NCI-H2227 (cell line): Measurements from ENCODE around the gene MTCL1.

ENCODE experiments used
- DNase-seq: peaks from one replicate; lab custom pipeline; 2025; ENCODE audit not compliant: unreplicated experiment; lab: John Stamatoyannopoulos, UW

MTCL1 gene

GRCh38 chr18:8826971-8827370 lies 121.6 kb downstream of the MTCL1 start:
- no peak for DNase-seq

- no peak for DNase-seq
Measured at GRCh38 chr18:8828300-8828699, 122.9 kb downstream of the MTCL1 start.

- no peak for DNase-seq
Measured at GRCh38 chr18:8828798-8829197, 123.4 kb downstream of the MTCL1 start.

GRCh38 chr18:8830067-8831060 lies 125.0 kb downstream of the MTCL1 start:
- no peak for DNase-seq

GRCh38 chr18:8831112-8831511 lies 125.8 kb downstream of the MTCL1 start:
- DNase-seq: no peak

GRCh38 chr18:8831531-8831930 lies 126.2 kb downstream of the MTCL1 start:
- no peak for DNase-seq

- no peak for DNase-seq
Measured at GRCh38 chr18:8833480-8833879, 128.1 kb downstream of the MTCL1 start.

- no peak for DNase-seq
Measured at GRCh38 chr18:8834881-8835280, 129.5 kb downstream of the MTCL1 start.

GRCh38 chr18:8835521-8835953 lies 130.2 kb downstream of the MTCL1 start:
- DNase-seq: no peak

- DNase-seq: no peak
Measured at GRCh38 chr18:8839281-8839680, 133.9 kb downstream of the MTCL1 start.

GRCh38 chr18:8841781-8842485 lies 136.6 kb downstream of the MTCL1 start:
- no peak for DNase-seq

GRCh38 chr18:8842506-8842905 lies 137.2 kb downstream of the MTCL1 start:
- DNase-seq: no peak

- DNase-seq: no peak
Measured at GRCh38 chr18:8843005-8843404, 137.6 kb downstream of the MTCL1 start.

GRCh38 chr18:8844721-8845148 lies 139.4 kb downstream of the MTCL1 start:
- DNase-seq: peak; percentile 80

GRCh38 chr18:8845506-8845905 lies 140.2 kb downstream of the MTCL1 start:
- DNase-seq: no peak

- no peak for DNase-seq
Measured at GRCh38 chr18:8847066-8847755, 141.9 kb downstream of the MTCL1 start.

- no peak for DNase-seq
Measured at GRCh38 chr18:8847900-8848299, 142.5 kb downstream of the MTCL1 start.

- DNase-seq: no peak
Measured at GRCh38 chr18:8848541-8848940, 143.2 kb downstream of the MTCL1 start.

GRCh38 chr18:8849696-8850095 lies 144.3 kb downstream of the MTCL1 start:
- no peak for DNase-seq

- no peak for DNase-seq
Measured at GRCh38 chr18:8851659-8852058, 146.3 kb downstream of the MTCL1 start.

GRCh38 chr18:8854550-8854949 lies 149.2 kb downstream of the MTCL1 start:
- no peak for DNase-seq
